ENCODE results near the gene ASF1A. TPM values are rescaled to one million over a fixed set of nuclear protein-coding genes. Genes with fewer than 3 reads are reported as not detected.

The ASF1A gene
- total RNA-seq, 1 donor from 2014 or later: 17.9 TPM

GRCh38 chr6:118882314-118882905, 11.5 kb upstream of the ASF1A start:
- no peak for ATAC-seq

GRCh38 chr6:118886641-118887040, 7.3 kb upstream of the ASF1A start:
- no peak for ATAC-seq

- ATAC-seq: no peak
These were observed 4.8 kb upstream of the ASF1A start for GRCh38 chr6:118889163-118889562.

- no peak for ATAC-seq
These were observed 2.8 kb upstream of the ASF1A start for GRCh38 chr6:118890997-118891790.

GRCh38 chr6:118892355-118892991, 1.5 kb upstream of the ASF1A start:
- ATAC-seq: no peak

GRCh38 chr6:118893064-118893806, 717 bp upstream of the ASF1A start:
- ATAC-seq: peak; percentile 6

- peak; percentile 78 for ATAC-seq
These were observed 691 bp downstream of the ASF1A start for GRCh38 chr6:118894425-118895260.

GRCh38 chr6:118895261-118895560, 1.3 kb downstream of the ASF1A start:
- ATAC-seq: no peak

GRCh38 chr6:118895859-118896258, 1.9 kb downstream of the ASF1A start:
- no peak for ATAC-seq

- no peak for ATAC-seq
These were observed 2.6 kb downstream of the ASF1A start for GRCh38 chr6:118896339-118897136.

- ATAC-seq: no peak
These were observed 3.4 kb downstream of the ASF1A start for GRCh38 chr6:118897386-118897785.

GRCh38 chr6:118899948-118900347, 6.0 kb downstream of the ASF1A start:
- ATAC-seq: no peak

- no peak for ATAC-seq
These were observed 8.8 kb downstream of the ASF1A start for GRCh38 chr6:118902726-118903125.

- no peak for ATAC-seq
These were observed 9.2 kb downstream of the ASF1A start for GRCh38 chr6:118903138-118903537.

GRCh38 chr6:118903691-118904090, 9.7 kb downstream of the ASF1A start:
- no peak for ATAC-seq

- ATAC-seq: no peak
These were observed 11.1 kb downstream of the ASF1A start for GRCh38 chr6:118905084-118905483.

- peak; percentile 75 for ATAC-seq
These were observed 11.9 kb downstream of the ASF1A start for GRCh38 chr6:118905851-118906250.

GRCh38 chr6:118908441-118908840, 14.5 kb downstream of the ASF1A start:
- no peak for ATAC-seq

GRCh38 chr6:118912646-118913045, 18.7 kb downstream of the ASF1A start:
- ATAC-seq: no peak

GRCh38 chr6:118913161-118913560, 19.2 kb downstream of the ASF1A start:
- no peak for ATAC-seq

- no peak for ATAC-seq
These were observed 20.6 kb downstream of the ASF1A start for GRCh38 chr6:118914598-118914997.

Measured in esophagus mucosa (tissue), 1 donor.